ENCODE results near the gene HS6ST3.

DNA sequence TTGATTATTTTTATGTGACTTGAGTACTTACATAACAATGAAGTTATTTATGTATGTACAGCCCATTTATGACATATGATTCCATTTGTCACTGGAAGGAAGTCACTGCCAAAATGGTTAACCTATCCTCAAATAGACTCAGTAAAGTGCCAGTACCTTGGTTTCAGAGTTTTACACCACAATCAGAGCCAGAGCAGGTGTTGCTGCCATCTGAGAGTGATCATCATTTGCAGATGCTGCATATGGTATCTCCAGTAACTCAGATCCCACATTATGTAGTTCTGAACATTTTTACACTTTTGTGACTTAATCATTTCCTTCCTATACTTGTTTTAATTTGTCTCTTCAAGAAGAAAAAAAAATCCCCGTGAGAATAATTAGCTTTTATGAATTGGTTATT is 313.3 kb downstream of the HS6ST3 start:
- TF ChIP-seq, protein P1, sequence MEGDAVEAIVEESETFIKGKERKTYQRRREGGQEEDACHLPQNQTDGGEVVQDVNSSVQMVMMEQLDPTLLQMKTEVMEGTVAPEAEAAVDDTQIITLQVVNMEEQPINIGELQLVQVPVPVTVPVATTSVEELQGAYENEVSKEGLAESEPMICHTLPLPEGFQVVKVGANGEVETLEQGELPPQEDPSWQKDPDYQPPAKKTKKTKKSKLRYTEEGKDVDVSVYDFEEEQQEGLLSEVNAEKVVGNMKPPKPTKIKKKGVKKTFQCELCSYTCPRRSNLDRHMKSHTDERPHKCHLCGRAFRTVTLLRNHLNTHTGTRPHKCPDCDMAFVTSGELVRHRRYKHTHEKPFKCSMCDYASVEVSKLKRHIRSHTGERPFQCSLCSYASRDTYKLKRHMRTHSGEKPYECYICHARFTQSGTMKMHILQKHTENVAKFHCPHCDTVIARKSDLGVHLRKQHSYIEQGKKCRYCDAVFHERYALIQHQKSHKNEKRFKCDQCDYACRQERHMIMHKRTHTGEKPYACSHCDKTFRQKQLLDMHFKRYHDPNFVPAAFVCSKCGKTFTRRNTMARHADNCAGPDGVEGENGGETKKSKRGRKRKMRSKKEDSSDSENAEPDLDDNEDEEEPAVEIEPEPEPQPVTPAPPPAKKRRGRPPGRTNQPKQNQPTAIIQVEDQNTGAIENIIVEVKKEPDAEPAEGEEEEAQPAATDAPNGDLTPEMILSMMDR (conservative IDR thresholded peaks at IDR 0.05 in 1 of 2, IDR thresholded peaks at IDR 0.05 in 1 of 2; ENCODE audit: extremely low read depth in 1 of 2, insufficient read depth in 1 of 2, low read depth in 1 of 2, low read length in 2 of 2), result no peak
- TF ChIP-seq EZH2 (IDR thresholded peaks at IDR 0.05; ENCODE audit: borderline replicate concordance, low read length), result no peak
